GM12874 (cell line): ENCODE measurements around the gene SORL1-AS1.

Experiments
- CTCF ChIP-seq: IDR thresholded peaks from 2 replicates; pipeline ENCODE4 v1.5.1; 2011; ENCODE audit warnings: low read depth, mild to moderate bottlenecking, control low read depth, low read length, moderate library complexity; ENCODE audit not compliant: insufficient read depth

The SORL1-AS1 gene

GRCh38 chr11:121419836-121420235, 32.9 kb downstream of the SORL1-AS1 start:
- no peak for TF ChIP-seq CTCF

GRCh38 chr11:121418625-121419114, 34.1 kb downstream of the SORL1-AS1 start:
- no peak for TF ChIP-seq CTCF

GRCh38 chr11:121417607-121418006, 35.2 kb downstream of the SORL1-AS1 start:
- no peak for TF ChIP-seq CTCF

- TF ChIP-seq CTCF = no peak
These were observed 35.7 kb downstream of the SORL1-AS1 start for GRCh38 chr11:121417055-121417551.

- no peak for TF ChIP-seq CTCF
These were observed 36.9 kb downstream of the SORL1-AS1 start for GRCh38 chr11:121415856-121416255.

GRCh38 chr11:121414141-121414913, 38.4 kb downstream of the SORL1-AS1 start:
- TF ChIP-seq CTCF = no peak

GRCh38 chr11:121412711-121413415, 39.9 kb downstream of the SORL1-AS1 start:
- TF ChIP-seq CTCF = no peak
